HFF-Myc (cell line): ENCODE measurements around the gene CDH4.

Source experiments
- DNase-seq: peaks from one replicate; pipeline ENCODE4 v3.0.0-alpha.2; 2011; ENCODE audit warnings: low read depth; ENCODE audit errors: extremely low read depth
- H3K4me3 ChIP-seq: replicated peaks from 2 replicates; pipeline ENCODE4 v1.5.1; 2011; ENCODE audit warnings: low read depth, mild to moderate bottlenecking, control low read depth, low read length
- TF ChIP-seq, protein P1 (sequence below): IDR thresholded peaks from 2 replicates; pipeline ENCODE4 v1.5.1; 2012; ENCODE audit warnings: mild to moderate bottlenecking, low read depth, low read length, control low read depth; ENCODE audit errors: missing control alignments

The CDH4 gene

GRCh38 chr20:61297986-61298385 lies 45.9 kb downstream of the CDH4 start:
- no peak overlapping the region for H3K4me3 ChIP-seq
- DNase-seq: peak; percentile 3
- TF ChIP-seq, protein P1, sequence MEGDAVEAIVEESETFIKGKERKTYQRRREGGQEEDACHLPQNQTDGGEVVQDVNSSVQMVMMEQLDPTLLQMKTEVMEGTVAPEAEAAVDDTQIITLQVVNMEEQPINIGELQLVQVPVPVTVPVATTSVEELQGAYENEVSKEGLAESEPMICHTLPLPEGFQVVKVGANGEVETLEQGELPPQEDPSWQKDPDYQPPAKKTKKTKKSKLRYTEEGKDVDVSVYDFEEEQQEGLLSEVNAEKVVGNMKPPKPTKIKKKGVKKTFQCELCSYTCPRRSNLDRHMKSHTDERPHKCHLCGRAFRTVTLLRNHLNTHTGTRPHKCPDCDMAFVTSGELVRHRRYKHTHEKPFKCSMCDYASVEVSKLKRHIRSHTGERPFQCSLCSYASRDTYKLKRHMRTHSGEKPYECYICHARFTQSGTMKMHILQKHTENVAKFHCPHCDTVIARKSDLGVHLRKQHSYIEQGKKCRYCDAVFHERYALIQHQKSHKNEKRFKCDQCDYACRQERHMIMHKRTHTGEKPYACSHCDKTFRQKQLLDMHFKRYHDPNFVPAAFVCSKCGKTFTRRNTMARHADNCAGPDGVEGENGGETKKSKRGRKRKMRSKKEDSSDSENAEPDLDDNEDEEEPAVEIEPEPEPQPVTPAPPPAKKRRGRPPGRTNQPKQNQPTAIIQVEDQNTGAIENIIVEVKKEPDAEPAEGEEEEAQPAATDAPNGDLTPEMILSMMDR: no peak

DNA sequence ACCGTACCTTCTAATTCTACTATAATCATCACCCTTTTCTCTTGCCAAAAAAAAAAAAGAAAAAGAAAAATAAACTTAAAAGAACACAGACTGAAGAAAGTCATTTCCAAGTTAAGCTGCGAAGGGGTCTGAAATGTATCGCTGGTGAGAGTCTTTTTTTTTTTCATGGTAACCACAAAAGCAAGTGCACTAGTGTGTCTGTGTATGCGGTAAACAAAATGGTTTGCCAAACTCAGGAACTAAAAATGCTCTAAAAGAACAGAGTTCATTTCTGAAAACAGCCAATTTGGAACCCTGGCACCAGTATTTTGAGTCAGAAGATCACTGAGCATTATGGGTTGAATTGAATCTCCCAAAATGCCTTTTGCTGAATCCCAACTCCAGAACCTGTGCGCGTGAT lies 46.6 kb downstream of the CDH4 start:
- DNase-seq: no peak
- TF ChIP-seq, protein P1: no peak
- no peak overlapping the region for H3K4me3 ChIP-seq

- TF ChIP-seq, protein P1: no peak
- no peak for DNase-seq
- H3K4me3 ChIP-seq: no peak overlapping the region
Observed at GRCh38 chr20:61299104-61299503, 47.0 kb downstream of the CDH4 start.

- DNase-seq: no peak
- TF ChIP-seq, protein P1: no peak
- H3K4me3 ChIP-seq: no peak overlapping the region
Observed at GRCh38 chr20:61299618-61300017, 47.6 kb downstream of the CDH4 start.

DNA sequence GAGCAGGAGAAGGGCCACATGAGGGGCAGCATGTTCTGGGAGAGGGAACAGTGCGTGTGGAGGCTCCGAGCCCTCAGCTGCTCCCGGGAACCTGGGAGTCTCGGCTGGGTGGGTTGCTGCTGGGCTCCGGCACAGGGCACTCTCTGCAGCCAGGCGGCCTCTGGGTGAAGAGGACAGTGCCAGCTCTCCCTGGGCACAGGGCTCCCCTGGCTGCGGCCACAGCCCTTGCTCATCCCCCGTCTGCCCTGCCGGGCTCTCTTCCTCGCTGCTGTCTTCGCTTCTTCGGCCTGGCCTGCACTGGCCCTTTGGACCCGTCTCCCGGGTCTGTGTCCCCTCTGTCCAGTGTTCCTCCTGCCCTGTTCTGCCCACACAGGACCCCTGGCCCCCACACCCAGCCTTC lies 48.2 kb downstream of the CDH4 start:
- no peak overlapping the region for H3K4me3 ChIP-seq
- no peak for DNase-seq
- TF ChIP-seq, protein P1: no peak

GRCh38 chr20:61300709-61301108 lies 48.6 kb downstream of the CDH4 start:
- TF ChIP-seq, protein P1: no peak
- H3K4me3 ChIP-seq: no peak overlapping the region
- DNase-seq: no peak
